CD4-positive, alpha-beta T cell treated with Interleukin-21 for 1 hour (primary cell): ENCODE data around the gene SUPT6H.
A peak's percentile ranks its signal among the peaks of the same experiment; 100 is the strongest.

Experiments
- DNase-seq: peaks from one replicate; pipeline ENCODE4 v3.0.0-alpha.2; 2020

SUPT6H gene

GRCh38 chr17:28740406-28741357, 78.7 kb downstream of the SUPT6H start:
- DNase-seq, result no peak

GRCh38 chr17:28741358-28742349, 79.6 kb downstream of the SUPT6H start:
- no peak for DNase-seq

GRCh38 chr17:28743243-28744103, 81.5 kb downstream of the SUPT6H start, which contains the start of gene TRAF4:
TSS of gene TRAF4 (plus strand) at chr17:28744011. CDS start at chr17:28744113, 102 bp downstream.
- DNase-seq, result peak; percentile 78

- DNase-seq, result peak; percentile 76
Observed at GRCh38 chr17:28744104-28744971, 82.3 kb downstream of the SUPT6H start.

- peak; percentile 51 for DNase-seq
Observed at GRCh38 chr17:28744972-28745785, 83.2 kb downstream of the SUPT6H start.

GRCh38 chr17:28745786-28746411, 83.9 kb downstream of the SUPT6H start:
- DNase-seq, result no peak

GRCh38 chr17:28746611-28747050, 84.6 kb downstream of the SUPT6H start:
- no peak for DNase-seq

- no peak for DNase-seq
Observed at GRCh38 chr17:28747051-28747691, 85.2 kb downstream of the SUPT6H start.

- no peak for DNase-seq
Observed at GRCh38 chr17:28747801-28748750, 86.1 kb downstream of the SUPT6H start.

GRCh38 chr17:28748852-28749515, 87.0 kb downstream of the SUPT6H start:
- no peak for DNase-seq

- DNase-seq, result no peak
Observed at GRCh38 chr17:28749516-28750177, 87.6 kb downstream of the SUPT6H start.

GRCh38 chr17:28750178-28751047, 88.4 kb downstream of the SUPT6H start:
- peak; percentile 92 for DNase-seq

- no peak for DNase-seq
Observed at GRCh38 chr17:28751600-28752366, 89.8 kb downstream of the SUPT6H start.
